ENCODE data around the gene APP.

DNA sequence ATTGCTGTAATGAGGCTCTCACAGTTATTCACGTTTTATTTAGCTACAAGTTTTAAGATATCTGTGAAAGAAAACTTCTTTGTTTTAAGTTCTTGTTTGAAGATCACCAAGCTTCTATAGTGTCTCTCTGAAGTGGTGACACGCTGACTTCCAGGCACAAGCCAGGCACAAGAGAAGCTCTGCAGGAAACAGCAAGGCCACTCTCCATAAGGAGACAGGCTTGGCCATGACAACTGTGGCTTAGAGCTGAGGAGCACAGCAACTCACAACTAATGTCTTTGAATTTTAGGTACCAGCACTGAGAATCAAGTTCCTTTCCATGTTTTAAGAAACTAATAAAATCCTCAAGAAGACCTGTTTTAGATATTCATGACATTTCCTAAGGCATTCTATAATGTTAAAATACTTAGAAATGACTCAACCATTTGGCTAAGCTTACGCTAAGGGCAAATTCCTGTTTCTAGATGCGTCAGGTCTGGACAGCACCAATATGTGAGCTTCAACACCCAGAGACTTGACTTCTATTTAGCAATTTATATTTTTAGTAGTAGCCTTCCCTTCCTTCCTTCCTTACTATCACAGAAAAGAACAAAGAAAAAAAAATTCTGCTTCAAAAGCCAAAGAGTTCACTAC is 40.2 kb downstream of the APP start:
- TF ChIP-seq, protein P1, sequence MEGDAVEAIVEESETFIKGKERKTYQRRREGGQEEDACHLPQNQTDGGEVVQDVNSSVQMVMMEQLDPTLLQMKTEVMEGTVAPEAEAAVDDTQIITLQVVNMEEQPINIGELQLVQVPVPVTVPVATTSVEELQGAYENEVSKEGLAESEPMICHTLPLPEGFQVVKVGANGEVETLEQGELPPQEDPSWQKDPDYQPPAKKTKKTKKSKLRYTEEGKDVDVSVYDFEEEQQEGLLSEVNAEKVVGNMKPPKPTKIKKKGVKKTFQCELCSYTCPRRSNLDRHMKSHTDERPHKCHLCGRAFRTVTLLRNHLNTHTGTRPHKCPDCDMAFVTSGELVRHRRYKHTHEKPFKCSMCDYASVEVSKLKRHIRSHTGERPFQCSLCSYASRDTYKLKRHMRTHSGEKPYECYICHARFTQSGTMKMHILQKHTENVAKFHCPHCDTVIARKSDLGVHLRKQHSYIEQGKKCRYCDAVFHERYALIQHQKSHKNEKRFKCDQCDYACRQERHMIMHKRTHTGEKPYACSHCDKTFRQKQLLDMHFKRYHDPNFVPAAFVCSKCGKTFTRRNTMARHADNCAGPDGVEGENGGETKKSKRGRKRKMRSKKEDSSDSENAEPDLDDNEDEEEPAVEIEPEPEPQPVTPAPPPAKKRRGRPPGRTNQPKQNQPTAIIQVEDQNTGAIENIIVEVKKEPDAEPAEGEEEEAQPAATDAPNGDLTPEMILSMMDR (IDR thresholded peaks at IDR 0.05): no peak
- TF ChIP-seq POLR2A (IDR thresholded peaks at IDR 0.05) (no peak), POLR2AphosphoS5 (IDR thresholded peaks at IDR 0.05) (no peak)
